ENCODE measurements around the gene TNFRSF6B.

DNA sequence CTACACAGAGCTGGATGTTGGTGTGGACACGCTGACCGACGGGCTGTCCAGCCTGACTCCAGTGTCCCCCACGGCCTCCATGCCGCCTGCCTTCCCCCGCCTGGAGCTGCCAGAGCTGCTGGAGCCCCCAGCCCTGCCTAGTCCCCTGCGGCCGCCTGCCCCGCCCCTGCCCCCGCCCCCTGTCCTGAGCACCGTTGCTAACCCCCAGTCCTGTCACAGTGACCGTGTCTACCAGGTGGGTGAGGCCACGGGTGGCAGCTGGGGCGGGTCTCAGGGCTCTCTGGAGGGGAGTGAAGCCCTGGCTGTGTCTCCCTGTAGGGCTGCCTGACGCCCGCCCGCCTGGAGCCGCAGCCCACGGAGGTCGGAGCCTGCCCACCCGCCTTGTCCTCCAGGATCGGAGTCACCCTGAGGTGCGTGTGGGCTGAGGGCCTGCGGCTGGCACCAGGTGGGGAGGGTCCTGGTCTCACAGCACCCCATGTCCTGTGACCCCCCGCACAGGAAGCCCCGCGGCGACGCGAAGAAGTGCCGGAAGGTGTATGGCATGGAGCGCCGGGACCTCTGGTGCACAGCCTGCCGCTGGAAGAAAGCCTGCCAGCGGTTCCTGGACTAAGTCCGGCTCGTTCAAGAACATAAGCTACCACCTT is 46.1 kb downstream of the TNFRSF6B start:
- no peak for TF ChIP-seq CTCF (IDR thresholded peaks at IDR 0.05)
- no peak for TF ChIP-seq POLR2A (IDR thresholded peaks at IDR 0.05)
